IMR-90 (cell line): ENCODE data around the gene ROCK2. TPM values are rescaled to one million over a fixed set of nuclear protein-coding genes. Genes with fewer than 3 reads are reported as not detected.

Experiments
- ATAC-seq: fragments of 200-7000 bp; cut with Tn5 transposase; 2 replicates; pipeline ENCODE4 v1.9.1; 2020; ENCODE audit warnings: low read depth, mild to moderate bottlenecking, moderate library complexity
- BruUV-seq: library from RNA; stranded (reverse); fragments of 400-500 nt; replicated peaks from 2 replicates; lab custom pipeline; 2021; lab: Mats Ljungman, UMichigan
- CTCF ChIA-PET: fragments of 300-600 bp; formaldehyde crosslinking; extraction: SDS; loops from one replicate; lab custom pipeline; 2021; ENCODE audit warnings: antibody characterized with exemption; lab: Yijun Ruan, JAX
- POLR2A ChIA-PET: fragments of 300-600 bp; sonication (Branson Sonifier 250); formaldehyde crosslinking; loops from one replicate; lab custom pipeline; 2022; ENCODE audit warnings: antibody characterized with exemption; ENCODE audit not compliant: unreplicated experiment; lab: Charles Lee
- DNase-seq: peaks from one replicate; pipeline ENCODE4 v3.0.0; 2013
- H2AFZ ChIP-seq: replicated peaks from 2 replicates; pipeline ENCODE3; 2013; ENCODE audit warnings: low read length, mild to moderate bottlenecking; ENCODE audit not compliant: poor library complexity
- H2AK5ac ChIP-seq: 2 replicates; pipeline ENCODE4 v1.6.1; 2013; ENCODE audit warnings: low read depth, low read length, inconsistent platforms
- H2AK9ac ChIP-seq: replicated peaks from 2 replicates; pipeline ENCODE3; 2013; ENCODE audit warnings: mild to moderate bottlenecking, low read depth, low read length, moderate library complexity; ENCODE audit not compliant: poor library complexity
- H2BK120ac ChIP-seq: 2 replicates; pipeline ENCODE4 v1.6.1; 2013; ENCODE audit warnings: low read depth, low read length, inconsistent platforms
- H2BK15ac ChIP-seq: 3 replicates; pipeline ENCODE4 v1.6.1; 2013; ENCODE audit warnings: low read depth, low read length, inconsistent platforms
- H2BK20ac ChIP-seq: 2 replicates; pipeline ENCODE4 v1.6.1; 2013; ENCODE audit warnings: low read depth, mild to moderate bottlenecking, inconsistent platforms, low read length, moderate library complexity
- H2BK5ac ChIP-seq: 2 replicates; pipeline ENCODE4 v1.6.1; 2013; ENCODE audit warnings: mild to moderate bottlenecking, low read depth, low read length, inconsistent platforms; ENCODE audit not compliant: poor library complexity, severe bottlenecking
- H3K14ac ChIP-seq: replicated peaks from 2 replicates; pipeline ENCODE4 v1.6.1; 2013; ENCODE audit warnings: low read depth, low read length, inconsistent platforms
- H3K18ac ChIP-seq: 2 replicates; pipeline ENCODE4 v1.6.1; 2013; ENCODE audit warnings: low read depth, low read length, control low read depth
- H3K23ac ChIP-seq: 2 replicates; pipeline ENCODE4 v1.6.1; 2013; ENCODE audit warnings: low read depth, low read length, inconsistent platforms
- H3K27ac ChIP-seq: 2 replicates; pipeline ENCODE4 v1.5.1; 2013; ENCODE audit warnings: mild to moderate bottlenecking, control low read depth, low read length; ENCODE audit not compliant: insufficient read depth
- H3K27me3 ChIP-seq: 2 replicates; pipeline ENCODE4 v1.6.1; 2013; ENCODE audit warnings: low read length; ENCODE audit not compliant: control insufficient read depth, insufficient read depth
- H3K36me3 ChIP-seq: 2 replicates; pipeline ENCODE4 v1.6.1; 2013; ENCODE audit warnings: low read length, mixed read lengths; ENCODE audit not compliant: control insufficient read depth, insufficient read depth
- H3K4ac ChIP-seq: 2 replicates; pipeline ENCODE4 v1.6.1; 2013; ENCODE audit warnings: low read depth, low read length, inconsistent platforms
- H3K4me1 ChIP-seq: 2 replicates; pipeline ENCODE4 v1.6.1; 2013; ENCODE audit warnings: low read length, mixed read lengths; ENCODE audit not compliant: control insufficient read depth, insufficient read depth
- H3K4me2 ChIP-seq: 2 replicates; pipeline ENCODE4 v1.6.1; 2013; ENCODE audit warnings: low read depth, mild to moderate bottlenecking, control low read depth, low read length, moderate library complexity
- H3K4me3 ChIP-seq: 2 replicates; pipeline ENCODE4 v1.5.1; 2013; ENCODE audit warnings: low read depth, mild to moderate bottlenecking, control low read depth, low read length, moderate library complexity; ENCODE audit not compliant: insufficient read depth
- H3K56ac ChIP-seq: 2 replicates; pipeline ENCODE4 v1.6.1; 2013; ENCODE audit warnings: low read length, inconsistent platforms; ENCODE audit not compliant: insufficient read depth; ENCODE audit errors: extremely low read depth
- H3K79me1 ChIP-seq, 2 experiments: 2 replicates each; pipeline ENCODE4 v1.6.1; 2013; ENCODE audit warnings: low read length in 2 of 2, inconsistent platforms in 1 of 2, low read depth in 1 of 2
- H3K9ac ChIP-seq: 2 replicates; pipeline ENCODE4 v1.6.1; 2013; ENCODE audit warnings: low read depth, low read length, control low read depth
- H3K9me1 ChIP-seq: 2 replicates; pipeline ENCODE4 v1.6.1; 2013; ENCODE audit warnings: low read length, inconsistent platforms; ENCODE audit not compliant: insufficient read depth
- H3K9me3 ChIP-seq: 2 replicates; pipeline ENCODE4 v1.6.1; 2013; ENCODE audit warnings: low read length; ENCODE audit not compliant: control insufficient read depth, insufficient read depth
- H4K20me1 ChIP-seq: 2 replicates; pipeline ENCODE4 v1.6.1; 2013; ENCODE audit warnings: low read length, inconsistent platforms; ENCODE audit not compliant: insufficient read depth
- H4K5ac ChIP-seq: 2 replicates; pipeline ENCODE4 v1.6.1; 2013; ENCODE audit warnings: mild to moderate bottlenecking, low read depth, low read length, control low read depth
- H4K8ac ChIP-seq, 2 experiments: 2 replicates each; pipeline ENCODE4 v1.6.1; 2013; ENCODE audit warnings: low read depth in 2 of 2, low read length in 2 of 2, control low read depth in 1 of 2, inconsistent platforms in 1 of 2
- H4K91ac ChIP-seq: 2 replicates; pipeline ENCODE4 v1.6.1; 2013; ENCODE audit warnings: low read depth, low read length, inconsistent platforms; ENCODE audit not compliant: insufficient read depth
- BHLHE40 ChIP-seq: fragments of 150-350 bp; IDR thresholded peaks from 2 replicates; pipeline ENCODE4 v1.6.1; 2016; ENCODE audit warnings: mild to moderate bottlenecking, low read depth, low read length
- CEBPB ChIP-seq: IDR thresholded peaks from 2 replicates; pipeline ENCODE4 v1.6.1; 2012; ENCODE audit warnings: low read depth, low read length, improper control_type of control experiment
- CHD1 ChIP-seq: IDR thresholded peaks from 2 replicates; pipeline ENCODE4 v1.6.1; 2012; ENCODE audit warnings: low read depth, low read length, improper control_type of control experiment
- CTCF ChIP-seq: conservative IDR thresholded peaks from 2 replicates; pipeline ENCODE4 v1.5.1; 2012; ENCODE audit warnings: mild to moderate bottlenecking, low read depth, low read length, improper control_type of control experiment
- ELK1 ChIP-seq: fragments of 150-350 bp; IDR thresholded peaks from 2 replicates; pipeline ENCODE4 v1.6.1; 2016; ENCODE audit warnings: low read depth, mild to moderate bottlenecking, low read length, moderate library complexity, borderline replicate concordance
- FOS ChIP-seq: fragments of 150-350 bp; IDR thresholded peaks from 2 replicates; pipeline ENCODE4 v1.6.1; 2016; ENCODE audit warnings: low read depth, low read length
- MAFK ChIP-seq: IDR thresholded peaks from 2 replicates; pipeline ENCODE4 v1.6.1; 2012; ENCODE audit warnings: low read depth, low read length, improper control_type of control experiment
- MAZ ChIP-seq: IDR thresholded peaks from 2 replicates; pipeline ENCODE4 v1.6.1; 2012; ENCODE audit warnings: low read depth, mild to moderate bottlenecking, low read length, improper control_type of control experiment, moderate library complexity, borderline replicate concordance
- MXI1 ChIP-seq: IDR thresholded peaks from 2 replicates; pipeline ENCODE4 v1.6.1; 2012; ENCODE audit warnings: low read depth, mild to moderate bottlenecking, low read length, moderate library complexity, borderline replicate concordance
- NFE2L2 ChIP-seq: fragments of 150-350 bp; IDR thresholded peaks from 2 replicates; pipeline ENCODE4 v1.6.1; 2016; ENCODE audit warnings: low read depth, mild to moderate bottlenecking, low read length
- POLR2A ChIP-seq: IDR thresholded peaks from 2 replicates; pipeline ENCODE4 v1.6.1; 2012; ENCODE audit warnings: mild to moderate bottlenecking, low read depth, low read length
- RAD21 ChIP-seq: IDR thresholded peaks from 2 replicates; pipeline ENCODE4 v1.6.1; 2012; ENCODE audit warnings: low read length, improper control_type of control experiment
- RCOR1 ChIP-seq: IDR thresholded peaks from 2 replicates; pipeline ENCODE4 v1.6.1; 2012; ENCODE audit warnings: mild to moderate bottlenecking, low read length, improper control_type of control experiment; ENCODE audit not compliant: insufficient replicate concordance
- RFX5 ChIP-seq: IDR thresholded peaks from 2 replicates; pipeline ENCODE4 v1.8.0; 2012; ENCODE audit warnings: low read depth, mild to moderate bottlenecking, low read length, moderate library complexity
- SMC3 ChIP-seq: fragments of 150-350 bp; IDR thresholded peaks from 2 replicates; pipeline ENCODE4 v1.6.1; 2016; ENCODE audit warnings: low read depth, mild to moderate bottlenecking, antibody characterized with exemption, low read length, moderate library complexity
- WGBS, 2 experiments: methylation state at CpG; one replicate each; pipeline versions ENCODE4 v1.1.5 to v1.1.7; 2013; ENCODE audit warnings: missing lambda C conversion rate in 2 of 2; ENCODE audit not compliant: insufficient read length in 1 of 2; ENCODE audit errors: extremely low coverage in 2 of 2; 5-methylcytosine and 5-hydroxymethylcytosine counted together
- dilution Hi-C: fragments of 300-500 bp; cut with HindIII; formaldehyde crosslinking; loops from one replicate; pipeline ENCODE4 v1.14.3; 2018; ENCODE audit warnings: low sequenced_read_pairs; ENCODE audit not compliant: unreplicated experiment
- in situ Hi-C: fragments of 300-500 bp; cut with MboI; formaldehyde crosslinking; loops from 3 replicates; pipeline ENCODE4 v1.14.3; 2019; ENCODE audit warnings: low sequenced_read_pairs, inconsistent platforms, mixed read lengths
- intact Hi-C: fragments of 100-400 bp; cut with micrococcal nuclease; formaldehyde crosslinking; loops from 2 replicates; pipeline ENCODE4 v1.10.0; 2022
- polyA plus RNA-seq, 3 experiments: library from polyadenylated mRNA; depleted of rRNA; stranded (reverse); fragments of >200 nt; gene quantifications; 2 replicates each; pipeline ENCODE4 v1.2.3, GENCODE V29; 2012; ENCODE audit warnings: low replicate concordance in 1 of 3
- total RNA-seq: library from RNA; depleted of rRNA; stranded (reverse); fragments of >200 nt; gene quantifications from 2 replicates; pipeline ENCODE4 v1.2.3, GENCODE V29; 2012

ROCK2 gene
- total and polyA plus RNA-seq, 2 of the 4 experiments (the other 2 are of a cell fraction): 9.0 to 28.3 TPM

GRCh38 chr2:11177871-11178690 is 166.4 kb downstream of the ROCK2 start:
- peak; percentile 52 for DNase-seq
- POLR2A ChIA-PET: no interaction called here
- H3K4me2 ChIP-seq: no peak overlapping the region
- TF ChIP-seq RAD21 (no peak), MXI1 (no peak), ELK1 (no peak), FOS (no peak), CTCF (no peak), RFX5 (no peak), POLR2A (no peak), MAFK (no peak), CHD1 (no peak), SMC3 (no peak), CEBPB (no peak), MAZ (no peak), BHLHE40 (no peak), NFE2L2 (no peak), RCOR1 (no peak)

More at GRCh38 chr2:11177871-11178690, 166.4 kb downstream of the ROCK2 start:
- intact Hi-C loops: no loop called here
- H3K4me1 ChIP-seq: peaks cover 8% of the 10 kb centered on the region
- H3K23ac ChIP-seq: no peak overlapping the region
- CTCF ChIA-PET: no interaction called here
- no peak overlapping the region for H4K8ac ChIP-seq
- no peak overlapping the region for H2BK15ac ChIP-seq
- ATAC-seq: no peak
- H4K91ac ChIP-seq: no peak overlapping the region
- H2AK9ac ChIP-seq: no peak overlapping the region
- H2AFZ ChIP-seq: no peak overlapping the region
- no peak overlapping the region for H3K4ac ChIP-seq
- H3K36me3 ChIP-seq: peaks cover 5% of the 10 kb centered on the region
- H3K27ac ChIP-seq: no peak overlapping the region
- no peaks in the 10 kb centered on the region for H3K27me3 ChIP-seq
- H2AK5ac ChIP-seq: no peak overlapping the region
- no peak overlapping the region for H2BK120ac ChIP-seq
- no CpG with 5 or more reads among the region's 5 CpGs for WGBS, 2 experiments
- dilution Hi-C loops: no loop called here
- no peak overlapping the region for H4K5ac ChIP-seq
- no peak overlapping the region for H3K56ac ChIP-seq
- peaks cover 3% of the 10 kb centered on the region; the same call in 1 of the 2 replicates for H4K20me1 ChIP-seq
- TSS peak; percentile 88 for BruUV-seq
- no peaks in the 10 kb centered on the region for H3K9me3 ChIP-seq
- H2BK20ac ChIP-seq: no peak overlapping the region
- H3K18ac ChIP-seq: no peak overlapping the region
- in situ Hi-C loops: no loop called here
- H3K79me1 ChIP-seq: peaks cover 0 to 7% of the 10 kb centered on the region in 2 experiments; a peak in 2 of 4 replicates
- no peak overlapping the region for H2BK5ac ChIP-seq
- no peak overlapping the region for H3K4me3 ChIP-seq
- no peak overlapping the region for H3K14ac ChIP-seq
- peaks cover 3% of the 10 kb centered on the region; the same call in 1 of the 2 replicates for H3K9me1 ChIP-seq
- H3K9ac ChIP-seq: no peak overlapping the region
